HK-2 (cell line): ENCODE measurements around the gene ASPSCR1.

Experiments used
- DNase-seq: peaks from one replicate; pipeline ENCODE4 v3.0.0-alpha.2; 2018; ENCODE audit not compliant: unreplicated experiment

ASPSCR1 gene

DNA sequence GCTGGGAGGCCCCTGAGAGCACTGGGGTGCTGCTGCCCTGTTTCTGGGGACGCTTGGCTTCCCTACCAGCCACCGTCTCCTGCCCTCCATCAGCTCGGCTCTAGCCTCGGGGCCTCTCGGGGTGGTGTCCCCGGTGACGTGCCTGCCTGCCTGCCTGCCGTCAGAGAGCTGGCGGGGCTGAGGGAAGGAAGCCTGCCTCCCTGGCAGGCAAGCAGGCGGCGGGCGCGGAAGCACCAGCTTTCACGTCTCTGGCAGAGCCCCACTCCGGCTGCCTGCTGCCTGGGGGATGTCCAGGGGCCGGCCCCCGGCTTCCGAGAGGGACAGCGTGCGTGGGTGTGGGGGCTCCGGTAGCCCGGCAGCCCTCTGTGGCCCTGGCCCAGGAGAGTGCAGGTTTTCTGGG is 35.9 kb downstream of the ASPSCR1 start:
- no peak for DNase-seq

DNA sequence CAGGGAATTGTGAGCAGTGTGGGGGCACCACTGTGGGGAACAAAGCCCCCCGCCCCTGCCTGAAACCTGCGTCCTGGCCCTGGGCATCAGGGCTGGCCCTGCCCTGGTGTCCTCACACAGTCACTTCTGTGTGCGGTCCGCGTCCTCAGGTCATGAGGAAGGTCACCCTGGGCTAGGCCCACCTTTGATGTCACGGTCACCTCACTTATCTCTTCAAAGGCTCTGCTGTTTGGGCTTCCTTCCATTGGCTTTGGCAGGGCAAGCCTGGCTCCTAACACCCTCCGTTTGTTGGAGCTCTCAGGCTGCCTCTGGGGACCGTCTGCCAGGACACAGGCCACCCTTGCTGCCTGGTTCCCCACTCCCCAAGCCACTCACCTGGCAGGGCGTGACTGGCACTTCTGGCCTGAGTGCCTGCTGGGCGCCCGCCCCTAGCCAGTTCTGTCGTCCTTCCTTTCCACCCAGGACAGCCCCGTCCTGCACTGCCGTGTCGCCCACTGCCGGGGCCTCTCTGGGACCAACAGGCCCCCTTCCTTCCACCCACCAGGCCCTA is 36.4 kb downstream of the ASPSCR1 start:
- no peak for DNase-seq

- DNase-seq = no peak
These were observed 37.0 kb downstream of the ASPSCR1 start for GRCh38 chr17:82014432-82014831.

- DNase-seq = no peak
These were observed 37.5 kb downstream of the ASPSCR1 start for GRCh38 chr17:82014971-82015310.

DNA sequence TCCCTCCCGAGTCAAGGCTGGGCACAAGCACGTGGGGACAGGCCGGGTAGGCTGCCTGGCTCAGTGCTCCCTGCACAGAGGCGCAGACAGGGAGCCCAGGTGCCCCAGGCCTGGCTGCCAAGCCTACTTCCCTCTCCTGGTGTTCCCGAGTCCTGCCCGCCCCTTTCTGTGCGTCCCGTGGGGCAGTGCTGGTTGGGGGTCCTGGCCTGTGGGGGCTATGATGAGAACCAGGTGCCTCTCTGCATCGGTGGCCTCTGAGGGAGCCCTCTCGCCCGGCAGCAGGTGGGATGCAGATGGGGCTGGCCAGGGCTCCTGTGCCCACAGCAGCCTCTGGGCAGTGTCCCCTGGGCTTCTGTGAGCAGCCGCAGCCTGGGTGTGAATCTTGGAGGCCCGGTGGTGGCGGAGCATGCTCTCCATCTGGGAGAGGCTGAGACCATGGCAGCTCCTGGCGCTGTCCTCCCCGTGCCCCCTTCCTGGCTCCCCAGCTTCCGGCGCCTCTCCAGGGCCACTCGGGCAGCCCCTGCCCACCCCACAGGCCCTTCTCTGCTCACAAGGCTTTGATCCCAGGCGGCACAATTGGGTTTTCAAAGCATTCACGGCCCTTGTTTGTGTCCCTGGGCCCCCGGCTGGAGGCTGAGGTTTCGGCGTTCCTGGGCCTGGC is 38.0 kb downstream of the ASPSCR1 start:
- no peak for DNase-seq

- DNase-seq = no peak
These were observed 38.8 kb downstream of the ASPSCR1 start for GRCh38 chr17:82016061-82016874.

GRCh38 chr17:82016875-82017459 is 39.5 kb downstream of the ASPSCR1 start:
- no peak for DNase-seq

DNA sequence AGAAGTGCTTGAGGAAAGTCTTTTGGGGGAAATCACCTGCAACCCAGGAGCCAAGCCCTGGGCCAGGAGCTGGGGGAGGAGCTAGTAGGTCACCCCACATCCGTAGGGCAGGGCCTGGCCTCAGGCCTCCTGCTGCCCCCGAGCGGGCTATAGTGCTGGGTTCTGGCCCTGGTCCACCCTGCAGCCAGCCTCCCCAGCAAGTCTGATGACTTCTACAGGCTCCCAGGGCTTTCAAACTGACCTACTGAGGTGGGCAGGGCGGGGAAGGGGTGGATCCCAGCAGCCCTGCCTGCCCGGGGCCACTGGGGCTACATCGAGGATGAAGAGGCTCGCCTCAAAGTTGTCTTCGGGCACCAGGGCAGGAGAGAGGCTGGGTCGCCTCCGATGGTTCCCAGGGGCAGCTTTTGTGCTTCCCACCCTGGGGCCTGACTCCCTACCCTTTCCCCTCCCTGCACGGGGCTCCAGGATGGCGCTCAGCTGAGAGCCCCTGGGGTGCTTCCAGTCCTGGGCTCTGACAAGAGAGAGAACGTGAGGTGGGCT is 40.3 kb downstream of the ASPSCR1 start:
- DNase-seq = no peak

- DNase-seq = no peak
These were observed 40.9 kb downstream of the ASPSCR1 start for GRCh38 chr17:82018152-82018988.

DNA sequence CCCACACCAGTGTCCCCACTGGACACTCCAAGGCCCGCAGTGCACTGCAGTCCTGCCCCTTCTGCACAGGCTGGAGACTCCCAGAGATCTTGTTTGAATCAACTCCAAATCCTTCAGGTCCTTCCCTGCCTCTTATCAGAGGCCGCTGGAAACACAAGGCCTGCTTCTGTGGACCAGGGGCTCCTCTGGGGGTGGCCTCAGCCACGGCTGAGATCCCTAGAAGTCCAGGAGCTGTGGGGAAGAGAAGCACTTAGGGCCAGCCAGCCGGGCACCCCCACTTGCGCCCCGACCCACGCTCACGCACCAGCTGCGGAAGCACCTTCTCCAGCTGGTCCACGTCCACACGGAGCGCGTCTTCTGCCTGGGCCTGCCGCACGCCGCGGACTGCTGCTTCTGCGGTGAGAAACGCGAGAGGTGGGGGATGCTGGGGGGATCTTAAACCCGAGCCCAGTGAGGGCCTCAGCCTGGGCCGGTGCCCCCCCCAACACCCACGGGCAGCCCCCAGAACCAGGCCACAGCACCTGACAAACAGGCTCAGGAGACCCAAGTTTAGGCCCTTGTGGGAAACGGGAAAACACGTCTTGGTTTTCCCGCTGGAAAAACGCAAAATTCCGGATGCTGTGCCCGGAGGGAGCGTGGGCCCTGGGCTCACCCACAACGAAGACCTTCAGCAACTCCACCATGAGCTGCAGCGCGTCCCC is 41.7 kb downstream of the ASPSCR1 start:
- DNase-seq = no peak

DNA sequence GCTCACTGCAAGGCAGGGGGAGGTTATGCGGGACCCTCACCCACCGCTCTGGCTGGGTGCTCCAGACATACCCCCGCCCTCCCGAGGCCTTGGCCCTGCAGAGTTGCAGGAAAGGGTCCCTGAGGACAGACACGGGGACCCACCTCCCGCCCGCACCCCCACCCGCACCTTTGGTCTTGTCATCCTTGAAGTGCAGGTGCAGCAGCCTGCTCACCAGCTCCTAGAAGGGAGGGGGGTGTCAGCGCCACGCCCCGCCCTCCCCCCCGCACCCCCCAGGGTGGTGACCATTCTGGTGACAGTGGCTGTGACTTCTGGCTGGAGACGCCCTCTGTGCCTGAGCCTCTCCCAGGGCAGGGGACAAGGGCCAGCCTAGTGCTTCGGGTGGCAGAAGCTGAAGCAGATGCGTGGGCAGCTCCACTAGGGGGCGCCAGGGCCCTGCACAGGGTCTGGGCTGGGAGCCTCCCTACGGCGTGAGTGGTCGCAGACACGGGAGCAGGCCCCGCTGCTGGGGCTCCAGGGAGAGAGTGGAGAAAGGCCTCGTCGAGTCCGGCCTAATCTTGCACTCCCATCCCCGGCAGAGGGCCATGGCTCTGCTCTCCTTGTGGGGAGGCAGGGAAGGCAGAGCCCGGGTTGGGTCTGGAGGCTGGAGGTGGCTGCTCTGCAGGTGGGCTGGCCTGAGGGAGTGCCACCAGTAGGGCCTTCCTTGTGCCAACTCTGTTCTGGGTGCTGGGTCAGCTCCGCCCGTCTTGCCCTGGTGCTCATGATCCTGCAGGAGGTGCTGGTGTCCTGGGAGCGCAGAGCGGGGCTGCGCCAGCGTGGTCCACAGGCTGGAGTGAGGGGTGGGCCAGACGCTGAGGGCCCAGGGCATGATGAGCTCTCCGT is 42.5 kb downstream of the ASPSCR1 start:
- DNase-seq = peak; percentile 68

DNA sequence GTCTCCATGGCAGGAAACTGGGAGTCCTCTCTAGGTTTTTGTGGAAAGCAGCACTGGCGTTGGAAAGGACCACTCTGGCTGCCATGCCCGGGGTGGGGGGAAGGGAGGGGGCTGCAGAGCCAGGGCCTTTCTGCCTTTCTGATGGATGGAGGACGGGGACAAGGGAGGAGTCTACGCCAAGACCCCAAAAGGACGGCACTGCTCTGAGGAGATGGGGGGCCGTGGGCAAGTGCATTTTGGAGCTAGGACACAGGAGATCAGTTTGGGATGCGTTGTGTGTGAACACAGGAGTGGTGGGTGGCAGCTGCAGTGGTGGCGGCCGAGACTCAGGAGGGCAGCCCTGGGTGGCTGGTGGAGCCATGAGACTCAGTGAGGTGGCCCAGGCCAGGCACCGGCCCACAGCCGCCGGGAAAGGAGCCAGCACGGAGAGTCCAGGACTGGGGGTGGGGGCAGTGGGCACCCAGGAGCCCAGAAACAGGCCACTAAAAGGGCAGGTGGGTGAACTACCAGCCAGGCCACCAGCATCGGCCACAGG is 43.2 kb downstream of the ASPSCR1 start:
- no peak for DNase-seq

- peak; percentile 76 for DNase-seq
These were observed 43.9 kb downstream of the ASPSCR1 start for GRCh38 chr17:82021107-82021899.

- peak; percentile 33 for DNase-seq
These were observed 44.5 kb downstream of the ASPSCR1 start for GRCh38 chr17:82021900-82022309.

DNA sequence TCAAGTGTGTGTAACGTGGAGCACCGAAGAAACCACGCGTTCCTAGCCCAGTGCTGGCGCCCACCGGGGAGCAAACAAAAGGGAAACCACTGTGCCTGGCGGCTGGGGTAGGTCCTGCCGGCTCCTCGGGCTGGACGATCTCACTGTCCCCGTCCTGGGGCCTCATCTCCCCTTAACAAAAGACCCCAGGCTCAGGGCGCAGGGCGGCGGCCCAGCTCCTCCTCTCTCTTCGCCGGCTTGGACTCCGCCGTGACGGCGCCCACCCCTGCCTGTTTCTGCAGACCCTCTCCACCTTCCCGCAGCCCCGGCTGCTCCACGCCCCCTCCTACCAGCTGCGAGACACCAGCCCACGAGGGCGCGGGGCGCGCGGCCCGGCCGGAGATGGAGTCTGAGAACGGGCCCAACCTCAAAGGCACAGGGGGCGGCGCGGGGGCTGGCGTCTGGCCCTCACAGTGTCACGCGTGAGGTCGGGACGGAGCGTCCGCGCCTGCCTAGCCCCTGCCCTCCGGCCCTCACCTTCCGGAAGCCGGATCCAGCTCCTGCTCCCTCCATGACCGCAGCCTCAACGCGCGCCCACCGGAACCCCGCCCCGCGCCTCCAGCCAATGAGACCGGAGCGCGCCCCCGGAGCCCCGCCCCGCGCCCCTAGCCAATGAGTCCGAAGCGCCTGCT is 45.0 kb downstream of the ASPSCR1 start, which contains the start of gene CENPX:
Gene CENPX, minus strand, starts transcription at position 569 of the 671 bp plus-strand sequence. Its CDS starts 17 bp downstream, at position 552.
- DNase-seq = no peak

- peak; percentile 100 for DNase-seq
These were observed 45.6 kb downstream of the ASPSCR1 start, which contains the start of gene LRRC45 for GRCh38 chr17:82022981-82023446. TSS of gene LRRC45 (plus strand) at chr17:82023305. CDS start at chr17:82023644, 339 bp downstream.

DNA sequence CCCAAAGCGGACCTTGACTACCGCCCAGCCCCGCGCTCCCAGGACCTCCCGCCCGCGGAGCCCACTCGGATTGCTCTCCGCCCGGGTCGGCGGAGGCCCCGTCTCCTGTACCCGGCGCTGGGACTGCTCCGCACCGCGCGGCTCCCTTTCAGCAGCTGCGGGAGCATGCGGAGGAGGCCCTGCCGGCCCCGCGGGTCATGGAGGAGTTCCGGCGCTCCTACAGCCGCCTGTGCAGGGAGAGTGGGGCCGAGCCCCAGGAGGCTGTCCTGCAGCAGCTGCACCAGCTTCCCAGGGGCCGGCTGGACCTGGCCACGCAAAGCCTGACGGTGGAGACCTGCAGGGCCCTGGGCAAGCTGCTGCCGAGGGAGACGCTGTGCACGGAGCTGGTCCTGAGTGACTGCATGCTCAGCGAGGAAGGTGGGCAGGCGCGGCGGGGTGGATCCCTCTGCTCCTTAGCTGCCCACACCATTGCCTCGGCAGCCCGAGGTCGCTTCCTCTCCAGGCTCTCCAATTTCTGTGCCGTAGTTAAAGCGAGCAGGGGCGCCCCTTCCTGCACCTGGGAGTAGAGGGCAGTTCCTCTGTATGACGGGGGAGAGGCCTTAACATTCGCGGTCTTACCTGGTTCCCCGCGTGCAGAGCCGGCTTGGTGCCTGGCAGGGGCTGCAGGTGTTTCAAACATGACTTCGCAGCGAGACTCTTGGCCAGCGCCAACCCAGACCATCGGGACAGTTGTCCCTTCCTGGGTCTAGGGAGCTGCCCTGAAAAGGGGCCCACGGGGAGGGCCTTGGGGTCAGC is 46.2 kb downstream of the ASPSCR1 start:
- peak; percentile 48 for DNase-seq
